LNCaP clone FGC (cell line): ENCODE measurements around the gene PPP4R3A.
"Not testable (repeated sequence)": the region's sequence is repeated elsewhere in the genome, so short reads cannot be mapped to it uniquely, and the experiment has no call there.

Experiments
- DNase-seq: peaks from one replicate; pipeline ENCODE4 v3.0.0-alpha.2; 2011; ENCODE audit warnings: low read depth
- H3K4me3 ChIP-seq: 2 replicates; pipeline ENCODE4 v1.5.1; 2011; ENCODE audit warnings: mild to moderate bottlenecking, low read depth, low read length, control low read depth
- CTCF ChIP-seq: IDR thresholded peaks from 2 replicates; pipeline ENCODE4 v1.5.1; 2012; ENCODE audit warnings: mild to moderate bottlenecking; ENCODE audit not compliant: control insufficient read depth, insufficient read depth; ENCODE audit errors: extremely low read depth

PPP4R3A gene

GRCh38 chr14:91409928-91410718 is 100.0 kb downstream of the PPP4R3A start:
- no peak for TF ChIP-seq CTCF
- no peak overlapping the region for H3K4me3 ChIP-seq
- no peak for DNase-seq

- H3K4me3 ChIP-seq, DNase-seq: not testable (repeated sequence)
Observed at GRCh38 chr14:91409240-91409639, 100.9 kb downstream of the PPP4R3A start.
